ENCODE data around the gene SPATA21.

DNA sequence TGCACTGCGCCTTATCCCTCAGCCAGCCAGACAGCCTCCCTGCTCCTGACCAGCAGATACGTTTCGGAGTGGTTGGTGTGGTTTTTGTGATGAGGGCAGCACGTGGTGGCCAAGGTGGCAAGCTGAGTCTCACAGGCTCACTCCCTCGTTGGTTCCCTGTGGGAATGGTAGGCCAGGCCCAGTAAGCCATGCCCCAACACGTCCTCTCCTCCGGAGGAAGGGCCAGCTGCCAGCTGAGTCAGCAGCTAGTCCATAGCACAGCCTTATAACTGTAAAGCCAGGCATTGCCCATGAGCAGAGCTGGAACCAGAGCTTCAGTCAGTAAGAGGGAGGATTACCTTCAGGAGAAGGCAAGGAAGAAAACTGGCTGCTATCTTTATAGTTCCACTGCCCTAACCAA is 40.6 kb downstream of the SPATA21 start:
- TF ChIP-seq, protein P1, sequence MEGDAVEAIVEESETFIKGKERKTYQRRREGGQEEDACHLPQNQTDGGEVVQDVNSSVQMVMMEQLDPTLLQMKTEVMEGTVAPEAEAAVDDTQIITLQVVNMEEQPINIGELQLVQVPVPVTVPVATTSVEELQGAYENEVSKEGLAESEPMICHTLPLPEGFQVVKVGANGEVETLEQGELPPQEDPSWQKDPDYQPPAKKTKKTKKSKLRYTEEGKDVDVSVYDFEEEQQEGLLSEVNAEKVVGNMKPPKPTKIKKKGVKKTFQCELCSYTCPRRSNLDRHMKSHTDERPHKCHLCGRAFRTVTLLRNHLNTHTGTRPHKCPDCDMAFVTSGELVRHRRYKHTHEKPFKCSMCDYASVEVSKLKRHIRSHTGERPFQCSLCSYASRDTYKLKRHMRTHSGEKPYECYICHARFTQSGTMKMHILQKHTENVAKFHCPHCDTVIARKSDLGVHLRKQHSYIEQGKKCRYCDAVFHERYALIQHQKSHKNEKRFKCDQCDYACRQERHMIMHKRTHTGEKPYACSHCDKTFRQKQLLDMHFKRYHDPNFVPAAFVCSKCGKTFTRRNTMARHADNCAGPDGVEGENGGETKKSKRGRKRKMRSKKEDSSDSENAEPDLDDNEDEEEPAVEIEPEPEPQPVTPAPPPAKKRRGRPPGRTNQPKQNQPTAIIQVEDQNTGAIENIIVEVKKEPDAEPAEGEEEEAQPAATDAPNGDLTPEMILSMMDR (conservative IDR thresholded peaks at IDR 0.05; ENCODE audit: low read depth, low read length) = no peak
- no peak for TF ChIP-seq EZH2 (IDR thresholded peaks at IDR 0.05; ENCODE audit: low read length, unreplicated experiment)

Data from PC-3 (cell line).